ENCODE results near the gene ICAM3.

Gene ICAM3

DNA sequence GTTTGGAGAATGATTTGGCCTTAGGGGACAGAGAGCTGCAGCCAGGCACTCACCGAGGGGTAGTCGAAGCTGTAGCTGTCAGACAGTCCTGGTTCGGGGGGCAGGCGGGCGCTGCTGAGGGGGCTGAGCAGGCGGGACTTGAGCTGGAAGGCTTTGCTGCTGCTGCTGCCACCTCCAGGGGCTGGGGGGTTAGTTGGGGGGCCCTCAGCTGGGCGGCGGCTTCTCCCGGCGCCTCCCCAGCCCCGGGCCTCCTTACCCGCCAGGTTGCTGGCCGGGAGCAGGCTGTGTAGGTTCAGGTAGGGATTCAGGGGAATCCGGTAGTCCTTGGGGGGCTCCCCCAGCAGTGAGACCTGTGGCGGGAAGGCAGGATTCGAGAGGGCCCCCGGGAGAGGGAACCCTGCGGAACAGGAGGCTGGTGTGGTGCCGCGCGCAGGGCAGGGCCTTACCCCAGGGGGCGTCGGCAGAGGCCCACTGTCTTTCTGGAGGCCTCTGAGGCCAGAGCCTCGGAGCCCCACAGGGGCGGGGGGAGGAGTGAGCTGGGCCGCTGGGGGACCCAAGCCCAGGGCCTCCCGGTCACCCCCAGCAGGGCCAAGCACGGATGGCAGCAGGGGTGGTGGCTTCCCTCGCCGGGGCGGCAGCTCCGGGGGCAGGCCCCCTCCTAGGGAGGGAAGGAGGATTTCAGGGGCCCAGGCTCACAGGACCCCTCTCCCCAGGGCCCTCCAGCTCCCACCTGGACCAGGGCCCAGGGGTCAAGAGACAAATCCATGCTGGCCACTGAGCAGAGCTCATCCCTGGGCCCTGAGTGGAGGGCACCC, 18.6 kb downstream of the ICAM3 start:
- Mint-ChIP-seq H3K36me3 (ENCODE audit: insufficient read depth) (peaks cover 57% of the 10 kb centered on the region), H3K9me3 (no peaks in the 10 kb centered on the region), H3K4me3 (no peak overlapping the region), H3K27me3 (no peaks in the 10 kb centered on the region), H3K4me1 (ENCODE audit: low read depth in 2 of 2) (peaks cover 3 to 5% of the 10 kb centered on the region in 2 donors), H3K27ac (no peak overlapping the region)
- no peak for DNase-seq
- ATAC-seq (replicated peaks), result no peak

DNA sequence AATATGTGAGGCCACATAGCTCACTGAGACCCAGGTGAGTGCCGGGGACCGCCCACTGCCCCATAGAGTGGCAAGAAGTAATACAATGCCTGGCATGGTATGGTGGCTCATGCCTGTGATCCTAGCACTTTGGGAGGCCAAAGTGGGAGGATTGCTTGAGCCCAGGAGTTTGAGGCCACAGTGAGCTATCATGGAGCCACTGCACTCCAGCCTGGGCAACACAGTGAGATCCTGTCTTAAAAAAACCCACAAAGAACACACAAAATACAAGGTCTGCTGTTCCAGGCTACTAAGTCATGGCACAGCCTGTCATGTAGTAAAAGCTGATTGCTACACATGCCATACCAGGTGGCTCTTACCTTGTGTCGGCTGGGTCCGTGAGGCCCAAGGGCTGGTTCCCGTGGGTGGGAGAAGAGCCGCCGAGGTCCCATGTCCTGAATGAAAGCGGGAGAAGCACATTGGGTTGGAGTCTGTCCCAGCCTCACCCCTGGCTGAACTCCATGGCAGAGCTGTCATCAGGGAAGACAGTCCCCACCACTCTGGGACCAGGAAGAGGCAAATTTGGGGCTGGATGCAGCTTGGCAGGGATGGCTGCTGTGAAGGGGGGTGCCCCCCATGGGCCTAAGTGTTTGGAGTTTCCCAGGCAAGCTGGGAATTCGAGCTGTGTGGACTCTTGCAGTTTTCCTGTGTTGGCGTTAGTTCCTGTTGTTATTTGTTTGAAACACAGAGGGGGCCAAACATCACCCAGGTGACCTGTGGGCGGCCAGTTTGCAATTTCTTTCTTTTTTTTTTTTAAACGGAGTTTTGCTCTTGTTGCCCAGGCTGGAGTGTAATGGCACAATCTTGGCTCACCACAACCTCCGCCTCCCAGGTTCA, 20.4 kb downstream of the ICAM3 start:
- DNase-seq, result no peak
- Mint-ChIP-seq H3K27me3 (no peaks in the 10 kb centered on the region), H3K4me1 (ENCODE audit: low read depth in 2 of 2) (peaks cover 12 to 13% of the 10 kb centered on the region in 2 donors), H3K36me3 (ENCODE audit: insufficient read depth) (peaks cover 39% of the 10 kb centered on the region), H3K9me3 (no peaks in the 10 kb centered on the region), H3K27ac (peak overlapping the region in 1 of 2 donors; percentile 92), H3K4me3 (no peak overlapping the region)
- ATAC-seq (replicated peaks), result no peak

GRCh38 chr19:10317857-10318462, 21.5 kb downstream of the ICAM3 start:
- DNase-seq, result no peak
- H3K36me3 Mint-ChIP-seq (ENCODE audit: insufficient read depth), result peaks cover 31% of the 10 kb centered on the region

DNA sequence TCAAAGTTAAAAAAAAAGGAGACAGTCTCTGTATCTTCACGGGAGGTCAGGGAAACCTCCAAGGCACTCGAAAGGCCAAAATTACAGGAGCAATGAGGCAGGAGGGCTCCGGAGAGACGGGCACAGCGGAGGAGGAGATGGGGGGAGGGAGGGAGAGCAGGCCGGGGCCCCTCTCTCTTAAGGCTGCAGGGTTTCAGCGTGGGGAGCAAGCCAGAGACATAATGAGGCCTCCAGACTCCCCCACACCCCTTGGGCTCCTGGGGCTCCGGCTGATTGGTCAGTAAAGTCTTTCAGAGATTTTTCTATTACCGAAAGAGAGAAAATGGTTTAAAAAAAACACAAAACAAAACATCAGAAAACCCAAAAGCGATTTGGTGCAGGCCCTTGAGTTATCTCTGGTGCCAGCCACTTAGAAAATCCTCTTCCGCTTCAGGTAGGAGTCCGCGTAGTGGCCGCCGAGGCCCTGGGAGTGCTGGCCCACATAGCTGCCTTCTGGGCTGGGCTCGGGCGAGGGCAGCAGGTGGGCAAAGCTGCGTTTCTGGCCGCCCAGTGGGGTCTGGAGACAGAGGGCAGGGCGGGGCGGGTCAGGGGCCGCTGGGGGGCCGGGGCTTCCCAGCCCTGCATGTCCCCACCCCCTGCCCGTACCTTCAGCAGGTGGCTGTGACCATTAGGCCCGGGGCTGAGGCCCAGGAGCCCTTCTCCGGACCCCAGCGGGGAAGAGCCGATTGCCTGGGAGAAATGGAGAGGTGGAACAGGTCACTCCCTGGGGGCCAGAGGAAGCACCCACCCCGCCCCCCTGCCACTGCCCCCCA, 22.2 kb downstream of the ICAM3 start:
- DNase-seq (no peak), ATAC-seq (replicated peaks) (no peak)
- H3K4me3 Mint-ChIP-seq, result peak overlapping the region in 1 of 2 donors; percentile 23
- peak overlapping the region; percentile 73 to 88 for H3K27ac Mint-ChIP-seq
- H3K36me3 Mint-ChIP-seq (ENCODE audit: insufficient read depth), result peaks cover 31% of the 10 kb centered on the region
- H3K4me1 Mint-ChIP-seq (ENCODE audit: low read depth in 2 of 2), result peaks cover 12 to 13% of the 10 kb centered on the region in 2 donors
- H3K27me3 Mint-ChIP-seq, result no peaks in the 10 kb centered on the region
- no peaks in the 10 kb centered on the region for H3K9me3 Mint-ChIP-seq

More at GRCh38 chr19:10317857-10318462, 21.5 kb downstream of the ICAM3 start:
- no peaks in the 10 kb centered on the region for H3K9me3 Mint-ChIP-seq
- no peak overlapping the region for H3K4me3 Mint-ChIP-seq
- ATAC-seq (replicated peaks), result no peak
- peaks cover 12 to 13% of the 10 kb centered on the region in 2 donors for H3K4me1 Mint-ChIP-seq (ENCODE audit: low read depth in 2 of 2)
- H3K27ac Mint-ChIP-seq, result no peak overlapping the region
- no peaks in the 10 kb centered on the region for H3K27me3 Mint-ChIP-seq

- Mint-ChIP-seq H3K4me1 (ENCODE audit: low read depth in 2 of 2) (peaks cover 12 to 13% of the 10 kb centered on the region in 2 donors), H3K9me3 (no peaks in the 10 kb centered on the region), H3K36me3 (ENCODE audit: insufficient read depth) (peaks cover 31% of the 10 kb centered on the region), H3K27me3 (no peaks in the 10 kb centered on the region), H3K27ac (peak overlapping the region; percentile 73 to 88), H3K4me3 (peak overlapping the region; percentile 89 to 92)
- DNase-seq, result no peak
- ATAC-seq (replicated peaks), result no peak
Observed at GRCh38 chr19:10316229-10317044, 23.0 kb downstream of the ICAM3 start.

DNA sequence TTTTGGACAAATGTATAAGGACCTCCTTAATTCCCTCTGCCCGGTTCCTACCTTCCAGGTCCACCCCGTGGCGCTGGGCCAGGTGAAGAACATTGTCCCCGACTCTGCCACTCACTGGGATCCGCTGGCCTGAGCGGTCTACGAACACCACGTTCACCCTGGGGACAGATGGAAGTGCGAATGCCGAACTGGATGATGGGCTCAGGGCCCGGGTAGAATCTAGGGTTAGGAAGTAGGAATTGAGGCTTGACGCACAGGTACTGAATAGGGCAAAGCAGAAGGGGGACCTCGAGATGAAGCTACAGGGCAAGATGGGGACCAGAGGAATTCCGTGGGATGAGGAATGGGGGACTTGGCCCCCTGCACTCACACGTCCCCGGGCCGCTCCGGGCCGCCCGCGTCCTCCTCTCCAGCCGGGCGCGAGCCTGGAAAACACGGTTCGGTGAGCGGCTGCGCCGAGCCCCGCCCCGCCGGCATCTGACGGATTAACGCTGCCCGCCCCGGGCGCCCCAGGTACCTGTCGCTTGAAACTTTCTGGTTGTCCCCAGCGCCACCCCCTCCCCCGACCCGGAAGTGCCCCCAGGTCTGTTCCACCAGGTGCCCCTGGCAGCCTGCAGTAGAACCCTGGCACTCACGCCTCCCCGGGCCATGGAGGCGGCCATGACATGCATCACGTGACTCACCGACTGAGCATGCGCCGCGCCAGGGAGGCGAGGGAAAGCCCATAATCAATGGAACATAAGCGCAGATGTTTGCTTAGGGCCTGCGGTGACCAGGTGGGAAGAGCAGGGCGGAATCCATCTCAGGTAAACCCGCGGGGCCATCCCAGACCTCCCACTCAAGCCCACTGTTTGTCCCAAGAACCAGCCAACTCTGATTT, 23.8 kb downstream of the ICAM3 start, which contains the start of gene FDX2:
Gene FDX2, minus strand, starts transcription at position 681 of the 880 bp plus-strand sequence. Its CDS starts 19 bp downstream, at position 662.
- H3K4me3 Mint-ChIP-seq, result peak within 1 kb of the TSS; percentile 89 to 92
- H3K4me1 Mint-ChIP-seq (ENCODE audit: low read depth in 2 of 2), result peaks cover 12 to 13% of the 10 kb centered on the region in 2 donors
- peaks cover 27% of the 10 kb centered on the region for H3K36me3 Mint-ChIP-seq (ENCODE audit: insufficient read depth)
- no peaks in the 10 kb centered on the region for H3K27me3 Mint-ChIP-seq
- H3K9me3 Mint-ChIP-seq, result no peaks in the 10 kb centered on the region
- H3K27ac Mint-ChIP-seq, result peak within 1 kb of the TSS; percentile 73 to 88
- peak; percentile 85 to 91 (median 88) for DNase-seq
- peak; percentile 92 for ATAC-seq (replicated peaks)

GRCh38 chr19:10309423-10309822, 30.0 kb downstream of the ICAM3 start, which contains the start of gene ZGLP1:
Gene ZGLP1, minus strand, starts transcription at chr19:10309815.
- peaks cover 6% of the 10 kb centered on the region for H3K36me3 Mint-ChIP-seq (ENCODE audit: insufficient read depth)
- H3K4me1 Mint-ChIP-seq (ENCODE audit: low read depth in 2 of 2), result no peaks in the 10 kb centered on the region
- no peak for DNase-seq
- ATAC-seq (replicated peaks), result no peak
- no peaks in the 10 kb centered on the region for H3K27me3 Mint-ChIP-seq
- H3K4me3 Mint-ChIP-seq, result no peak within 1 kb of the TSS
- H3K9me3 Mint-ChIP-seq, result no peaks in the 10 kb centered on the region
- H3K27ac Mint-ChIP-seq, result peak within 1 kb of the TSS in 1 of 2 donors; percentile 55

- H3K36me3 Mint-ChIP-seq (ENCODE audit: insufficient read depth), result peaks cover 6% of the 10 kb centered on the region
- no peak for DNase-seq
- no peak overlapping the region for H3K27ac Mint-ChIP-seq
- H3K4me1 Mint-ChIP-seq (ENCODE audit: low read depth in 2 of 2), result no peaks in the 10 kb centered on the region
- no peaks in the 10 kb centered on the region for H3K9me3 Mint-ChIP-seq
- no peak overlapping the region for H3K4me3 Mint-ChIP-seq
- no peak for ATAC-seq (replicated peaks)
- no peaks in the 10 kb centered on the region for H3K27me3 Mint-ChIP-seq
Observed at GRCh38 chr19:10306327-10306726, 33.1 kb downstream of the ICAM3 start.

GRCh38 chr19:10305139-10305806, 34.2 kb downstream of the ICAM3 start:
- DNase-seq (no peak), ATAC-seq (replicated peaks) (no peak)
- Mint-ChIP-seq H3K36me3 (ENCODE audit: insufficient read depth) (peaks cover 6% of the 10 kb centered on the region), H3K4me3 (no peak overlapping the region), H3K27me3 (no peaks in the 10 kb centered on the region), H3K9me3 (no peaks in the 10 kb centered on the region), H3K4me1 (ENCODE audit: low read depth in 2 of 2) (no peaks in the 10 kb centered on the region), H3K27ac (no peak overlapping the region)

- no peaks in the 10 kb centered on the region for H3K9me3 Mint-ChIP-seq
- no peak for ATAC-seq (replicated peaks)
- no peak for DNase-seq
- H3K36me3 Mint-ChIP-seq (ENCODE audit: insufficient read depth), result peaks cover 6% of the 10 kb centered on the region
- H3K4me1 Mint-ChIP-seq (ENCODE audit: low read depth in 2 of 2), result peaks cover 6% of the 10 kb centered on the region in 2 donors
- peaks cover 0 to under 1% of the 10 kb centered on the region in 2 donors for H3K27me3 Mint-ChIP-seq
- H3K4me3 Mint-ChIP-seq, result no peak overlapping the region
- H3K27ac Mint-ChIP-seq, result no peak overlapping the region
Observed at GRCh38 chr19:10299545-10300458, 39.6 kb downstream of the ICAM3 start.
